ENCODE data around the gene DNM1. TPM values are rescaled to one million over a fixed set of nuclear protein-coding genes. Genes with fewer than 3 reads are reported as not detected.
A peak's percentile ranks its signal among the peaks of the same experiment; 100 is the strongest.

Gene DNM1
- total RNA-seq, 2 experiments from 2014 or later: 0.50 to 0.72 TPM

DNA sequence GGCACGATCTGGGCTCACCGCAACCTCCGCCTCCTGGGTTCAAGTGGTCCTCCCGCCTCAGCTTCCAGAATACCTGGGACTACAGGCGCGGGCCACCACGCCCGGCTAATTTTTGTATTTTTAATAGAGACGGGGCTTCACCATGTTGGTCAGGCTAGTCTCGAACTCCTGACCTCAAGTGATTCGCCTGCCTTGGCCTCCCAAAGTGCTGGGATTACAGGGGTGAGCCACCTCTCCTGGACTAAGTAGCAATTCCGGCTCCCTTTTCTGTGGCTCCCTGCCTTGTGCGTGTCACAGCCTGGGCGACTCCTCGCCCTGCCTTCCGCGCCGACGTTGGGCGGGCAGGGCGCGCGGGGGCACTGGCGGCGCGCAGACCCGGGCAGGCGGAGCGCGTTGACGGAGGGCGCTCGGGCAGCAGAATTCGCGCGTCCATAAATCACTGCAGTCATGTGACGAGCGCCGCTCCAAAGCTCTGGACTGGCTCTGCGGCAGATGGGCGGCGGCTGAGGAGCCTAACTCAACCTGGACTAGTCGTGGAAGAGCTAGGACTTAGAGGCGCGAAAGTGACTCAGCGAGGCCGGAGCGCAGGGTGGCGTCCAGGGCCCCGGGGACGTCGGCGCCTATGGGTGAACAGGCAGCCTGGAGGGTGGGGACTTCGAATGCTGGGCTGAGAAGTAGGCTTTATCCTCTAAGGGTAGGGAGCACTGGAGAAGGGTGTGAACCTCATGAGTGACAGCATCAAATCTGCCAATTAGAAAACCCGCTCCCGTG is 10.4 kb upstream of the DNM1 start:
- Mint-ChIP-seq H3K4me3 (peak overlapping the region; percentile 49), H3K36me3 (ENCODE audit: low read depth) (peaks cover 16% of the 10 kb centered on the region), H3K27me3 (no peaks in the 10 kb centered on the region), H3K27ac (no peak overlapping the region), H3K4me1 (peaks cover 27% of the 10 kb centered on the region), H3K9me3 (ENCODE audit: low read depth) (no peaks in the 10 kb centered on the region)
- ATAC-seq (peak; percentile 70), DNase-seq (peak; percentile 77)
- intact Hi-C loops (cut with DNase I, micrococcal nuclease): loop anchor here in 1 of 2 experiments (5.0 kb wide), 1 partner anchor 130 kb away; the partner anchor contains the start of genes COQ4 and TRUB2
- ChIA-PET CTCF (interaction anchor here (0.6 to 1.6 kb wide), 5 partner anchors 18 to 1432 kb away, joined by 3 to 6 read pairs (median 3); no protein-coding TSS in a partner anchor), POLR2A (no interaction called here)

- DNase-seq: no peak
- POLR2A ChIA-PET: no interaction called here
- ATAC-seq: no peak
- intact Hi-C loops (cut with DNase I, micrococcal nuclease): loop anchor here in 1 of 2 experiments (5.0 kb wide), 1 partner anchor 129 kb away; the partner anchor contains the start of genes COQ4 and TRUB2
- CTCF ChIA-PET: interaction anchor here (0.6 to 1.6 kb wide), 3 partner anchors 19 to 561 kb away, joined by 3 to 6 read pairs (median 4); no protein-coding TSS in a partner anchor
- Mint-ChIP-seq H3K27ac (no peak overlapping the region), H3K4me3 (peak overlapping the region; percentile 49), H3K27me3 (no peaks in the 10 kb centered on the region), H3K36me3 (ENCODE audit: low read depth) (peaks cover 12% of the 10 kb centered on the region), H3K9me3 (ENCODE audit: low read depth) (no peaks in the 10 kb centered on the region), H3K4me1 (peaks cover 21% of the 10 kb centered on the region)
Observed at GRCh38 chr9:128193469-128194096, 9.6 kb upstream of the DNM1 start.

GRCh38 chr9:128201441-128202369 is 1.5 kb upstream of the DNM1 start:
- no peak overlapping the region for H3K27ac Mint-ChIP-seq
- CTCF ChIA-PET: interaction anchor here (0.6 to 1.6 kb wide), 4 partner anchors 11 to 44 kb away, joined by 3 to 7 read pairs (median 6); no protein-coding TSS in a partner anchor

GRCh38 chr9:128202648-128203023 is 543 bp upstream of the DNM1 start:
- Mint-ChIP-seq H3K4me3 (peak overlapping the region; percentile 39), H3K36me3 (ENCODE audit: low read depth) (no peaks in the 10 kb centered on the region), H3K27me3 (peaks cover 11% of the 10 kb centered on the region), H3K4me1 (peaks cover 12% of the 10 kb centered on the region), H3K9me3 (ENCODE audit: low read depth) (no peaks in the 10 kb centered on the region), H3K27ac (peak overlapping the region; percentile 66)
- CTCF ChIA-PET: interaction anchor here (0.6 kb wide), 1 partner anchor 45 kb away, joined by 3 read pairs; no protein-coding TSS in a partner anchor
- no peak for DNase-seq
- intact Hi-C loops (cut with DNase I, micrococcal nuclease): loop anchor here (1.0 kb wide), 8 partner anchors 11 to 138 kb away; partner anchors contain the start of genes BBLN (in 1 of the 2), CIZ1 (in 1 of the 2), COQ4 (in 1 of the 2) and GOLGA2 (in 1 of the 2)
- no peak for ATAC-seq
- POLR2A ChIA-PET: no interaction called here

More at GRCh38 chr9:128201441-128202369, 1.5 kb upstream of the DNM1 start:
- Mint-ChIP-seq H3K4me1 (peaks cover 12% of the 10 kb centered on the region), H3K4me3 (no peak overlapping the region), H3K36me3 (ENCODE audit: low read depth) (no peaks in the 10 kb centered on the region), H3K27me3 (peaks cover 11% of the 10 kb centered on the region), H3K9me3 (ENCODE audit: low read depth) (no peaks in the 10 kb centered on the region)
- no peak for DNase-seq
- POLR2A ChIA-PET: interaction anchor here (0.7 kb wide), 1 partner anchor 51 kb away, joined by 3 read pairs; no protein-coding TSS in a partner anchor
- intact Hi-C loops (cut with DNase I, micrococcal nuclease): no loop called here
- ATAC-seq: no peak

- POLR2A ChIA-PET: interaction anchor here (0.6 kb wide), 1 partner anchor 12 kb away, joined by 5 read pairs; no protein-coding TSS in a partner anchor
- Mint-ChIP-seq H3K9me3 (ENCODE audit: low read depth) (no peaks in the 10 kb centered on the region), H3K27ac (no peak overlapping the region), H3K36me3 (ENCODE audit: low read depth) (no peaks in the 10 kb centered on the region), H3K27me3 (peaks cover 11% of the 10 kb centered on the region), H3K4me3 (peak overlapping the region; percentile 26), H3K4me1 (peaks cover 12% of the 10 kb centered on the region)
- intact Hi-C loops (cut with DNase I, micrococcal nuclease): loop anchor here (1.0 kb wide), 8 partner anchors 13 to 136 kb away; partner anchors contain the start of genes BBLN (in 1 of the 2), CIZ1 (in 1 of the 2), COQ4 (in 1 of the 2) and GOLGA2 (in 1 of the 2)
- CTCF ChIA-PET: interaction anchor here (0.7 to 0.9 kb wide), 4 partner anchors 14 to 678 kb away, joined by 3 to 4 read pairs (median 3); no protein-coding TSS in a partner anchor
- DNase-seq: peak; percentile 38
- no peak for ATAC-seq
Observed at GRCh38 chr9:128203707-128204551, 750 bp downstream of the DNM1 start.

DNA sequence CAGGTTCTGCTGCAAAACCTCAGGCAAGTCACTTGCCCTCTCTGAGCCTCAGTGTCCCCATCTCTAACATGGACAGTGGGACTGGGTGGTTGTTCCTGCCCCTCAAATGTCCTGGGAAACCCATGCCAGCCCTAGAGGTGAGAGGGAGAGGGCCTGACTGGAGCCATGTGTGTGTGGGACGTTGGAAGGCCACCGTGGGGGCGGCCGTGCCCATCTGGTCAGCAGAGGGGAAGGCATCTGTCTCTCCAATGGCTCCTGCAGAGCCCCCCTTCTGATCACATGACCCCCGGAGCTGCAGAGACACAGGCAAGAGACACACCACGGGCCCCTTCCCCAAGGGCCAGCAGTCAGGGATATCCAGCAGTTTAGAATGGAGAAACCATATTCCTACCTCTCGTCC is 1.7 kb downstream of the DNM1 start:
- Mint-ChIP-seq H3K4me1 (peaks cover 12% of the 10 kb centered on the region), H3K27me3 (peaks cover 11% of the 10 kb centered on the region), H3K27ac (no peak overlapping the region), H3K9me3 (ENCODE audit: low read depth) (no peaks in the 10 kb centered on the region), H3K4me3 (peak overlapping the region; percentile 26), H3K36me3 (ENCODE audit: low read depth) (no peaks in the 10 kb centered on the region)
- intact Hi-C loops (cut with DNase I, micrococcal nuclease): no loop called here
- CTCF ChIA-PET: interaction anchor here (0.6 kb wide), 1 partner anchor 294 kb away, joined by 3 read pairs; no protein-coding TSS in a partner anchor
- no peak for DNase-seq
- POLR2A ChIA-PET: interaction anchor here (0.6 kb wide), 1 partner anchor 13 kb away, joined by 5 read pairs; no protein-coding TSS in a partner anchor
- no peak for ATAC-seq

DNA sequence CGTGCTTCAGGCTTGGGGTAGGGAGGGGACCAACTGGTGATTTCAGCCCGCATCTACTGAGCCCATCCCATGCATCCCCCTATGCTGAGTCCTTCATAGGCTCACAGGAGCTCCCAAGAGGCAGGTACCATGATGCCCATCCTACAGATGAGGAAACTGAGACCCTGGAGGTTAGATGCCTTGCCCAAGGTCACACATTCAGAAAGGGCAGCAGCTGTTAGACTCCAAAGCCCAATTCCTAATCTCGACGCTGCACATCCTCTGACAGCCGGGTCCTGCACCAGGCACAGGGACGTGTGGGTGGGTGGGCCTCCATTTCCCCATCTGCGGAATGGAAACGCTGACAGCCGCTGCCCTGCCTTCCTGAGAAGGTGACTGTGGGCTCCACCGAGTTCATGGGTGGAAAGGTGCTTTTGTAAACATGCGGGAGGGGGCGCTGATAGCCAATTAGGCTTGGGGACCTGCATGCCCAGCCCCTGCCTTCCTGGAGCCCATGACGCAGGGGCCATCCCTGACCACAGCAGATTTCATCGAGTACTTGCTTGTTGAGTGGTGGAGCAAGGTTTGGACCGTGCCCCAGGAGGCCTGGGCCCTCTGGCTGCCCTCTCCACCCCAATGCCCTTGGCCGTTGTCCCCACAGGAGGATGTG is 2.2 kb downstream of the DNM1 start:
- H3K36me3 Mint-ChIP-seq (ENCODE audit: low read depth): no peaks in the 10 kb centered on the region

DNA sequence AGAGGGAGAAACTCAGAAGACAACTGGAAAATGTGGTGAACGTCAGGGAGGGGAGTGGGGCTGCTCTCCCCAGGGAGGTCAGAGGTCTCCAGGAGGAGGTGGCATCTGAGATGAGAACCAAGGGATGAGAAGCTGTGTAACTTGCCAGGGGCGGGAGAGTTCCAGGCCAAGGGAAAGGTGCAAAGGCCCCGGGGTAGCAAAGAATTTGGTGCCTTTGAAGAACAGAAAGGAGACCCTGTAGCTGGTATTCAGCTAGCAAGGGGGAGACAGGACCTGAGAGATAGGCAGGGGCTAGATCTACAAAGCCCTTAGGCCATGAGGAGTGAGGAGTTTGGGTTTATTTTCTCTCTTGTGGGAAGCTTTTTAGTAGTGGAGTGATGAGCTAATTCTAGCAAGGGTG is 3.3 kb downstream of the DNM1 start:
- DNase-seq (no peak), ATAC-seq (no peak)
- Mint-ChIP-seq H3K36me3 (ENCODE audit: low read depth) (no peaks in the 10 kb centered on the region), H3K27me3 (peaks cover 11% of the 10 kb centered on the region), H3K4me1 (peaks cover 12% of the 10 kb centered on the region), H3K27ac (no peak overlapping the region), H3K4me3 (no peak overlapping the region), H3K9me3 (ENCODE audit: low read depth) (no peaks in the 10 kb centered on the region)
- ChIA-PET POLR2A (interaction anchor here (0.7 kb wide), 1 partner anchor 17 kb away, joined by 3 read pairs; no protein-coding TSS in a partner anchor), CTCF (interaction anchor here (0.8 to 1.9 kb wide), 4 partner anchors 10 to 19 kb away, joined by 3 to 7 read pairs (median 4); no protein-coding TSS in a partner anchor)
- intact Hi-C loops (cut with DNase I, micrococcal nuclease): no loop called here

More for the DNA sequence above, 2.2 kb downstream of the DNM1 start:
- Mint-ChIP-seq H3K4me3 (no peak overlapping the region), H3K27ac (no peak overlapping the region), H3K9me3 (ENCODE audit: low read depth) (no peaks in the 10 kb centered on the region), H3K27me3 (peaks cover 11% of the 10 kb centered on the region), H3K4me1 (peaks cover 12% of the 10 kb centered on the region)
- DNase-seq (no peak), ATAC-seq (no peak)
- CTCF ChIA-PET: interaction anchor here (0.6 kb wide), 1 partner anchor 21 kb away, joined by 3 read pairs; no protein-coding TSS in a partner anchor
- intact Hi-C loops (cut with DNase I, micrococcal nuclease): no loop called here
- POLR2A ChIA-PET: no interaction called here
